Left lung (tissue), 10 donors: Measurements from ENCODE around the gene PCDHGA1. TPM values are rescaled to one million over a fixed set of nuclear protein-coding genes. Genes with fewer than 3 reads are reported as not detected.

Experiments
- ATAC-seq: fragments of 200-7000 bp; cut with Tn5 transposase; one replicate; pipeline ENCODE4 v1.9.1; 2020; ENCODE audit warnings: moderate library complexity
- DNase-seq, 4 donors: peaks; one replicate each; pipeline ENCODE4 v3.0.0-alpha.2; 2013 to 2020
- H3K27ac ChIP-seq, 2 donors: fragments of 200-600 bp; sonication (generic) in 1 of 2; one replicate each; pipeline versions ENCODE4 v1.5.0 to v1.8.0; 2020 to 2021
- H3K27me3 ChIP-seq, 2 donors: fragments of 200-600 bp; sonication (generic) in 1 of 2; one replicate each; pipeline versions ENCODE4 v1.5.0 to v1.8.0; 2020 to 2021
- H3K36me3 ChIP-seq, 2 donors: fragments of 200-600 bp; sonication (generic) in 1 of 2; one replicate each; pipeline versions ENCODE4 v1.5.0 to v1.8.0; 2020 to 2021
- H3K4me1 ChIP-seq, 2 donors: fragments of 200-600 bp; one replicate each; pipeline ENCODE4 v1.8.0; 2021
- H3K4me3 ChIP-seq, 2 donors: fragments of 200-600 bp; sonication (generic) in 1 of 2; one replicate each; pipeline versions ENCODE4 v1.5.0 to v1.8.0; 2020 to 2021; ENCODE audit warnings: mild to moderate bottlenecking in 1 of 2
- H3K9me3 ChIP-seq, 2 donors: fragments of 200-600 bp; sonication (generic) in 1 of 2; one replicate each; pipeline versions ENCODE4 v1.5.0 to v1.8.0; 2020 to 2021
- intact Hi-C, 2 donors: fragments of 100-400 bp; cut with DNase I; formaldehyde crosslinking; loops; one replicate each; pipeline versions ENCODE4 v1.11.2 to v1.14.2; 2022
- polyA plus RNA-seq, 6 donors: library from polyadenylated mRNA; unstranded; fragments of 120-200 nt; gene quantifications; one replicate each; pipeline ENCODE4 v1.2.1, GENCODE V29; 2013; ENCODE audit not compliant: insufficient read length in 6 of 6
- total RNA-seq, 2 donors: library from RNA; stranded (reverse); fragmentation: NEBNext Ultra II Directional; extraction: Animal tissue kit (Norgen Biotek cat#: 25700); gene quantifications; one replicate each; pipeline ENCODE4 v1.2.1, GENCODE V29; 2021
- TF ChIP-seq, protein P1 (sequence below), 2 donors: fragments of 200-600 bp; sonication (generic) in 1 of 2; IDR thresholded peaks; one replicate each; pipeline versions ENCODE4 v1.5.0 to v1.8.0; 2021; ENCODE audit warnings: antibody characterized with exemption in 2 of 2
- donor health status: DM: no; HTN: yes; CAD: no.
- donor health status: DM: no; HTN: no; CAD: no.

Gene PCDHGA1
- total and polyA plus RNA-seq, 8 donors: 0.38 to 1.1 (median 0.75) TPM

- TF ChIP-seq, protein P1, sequence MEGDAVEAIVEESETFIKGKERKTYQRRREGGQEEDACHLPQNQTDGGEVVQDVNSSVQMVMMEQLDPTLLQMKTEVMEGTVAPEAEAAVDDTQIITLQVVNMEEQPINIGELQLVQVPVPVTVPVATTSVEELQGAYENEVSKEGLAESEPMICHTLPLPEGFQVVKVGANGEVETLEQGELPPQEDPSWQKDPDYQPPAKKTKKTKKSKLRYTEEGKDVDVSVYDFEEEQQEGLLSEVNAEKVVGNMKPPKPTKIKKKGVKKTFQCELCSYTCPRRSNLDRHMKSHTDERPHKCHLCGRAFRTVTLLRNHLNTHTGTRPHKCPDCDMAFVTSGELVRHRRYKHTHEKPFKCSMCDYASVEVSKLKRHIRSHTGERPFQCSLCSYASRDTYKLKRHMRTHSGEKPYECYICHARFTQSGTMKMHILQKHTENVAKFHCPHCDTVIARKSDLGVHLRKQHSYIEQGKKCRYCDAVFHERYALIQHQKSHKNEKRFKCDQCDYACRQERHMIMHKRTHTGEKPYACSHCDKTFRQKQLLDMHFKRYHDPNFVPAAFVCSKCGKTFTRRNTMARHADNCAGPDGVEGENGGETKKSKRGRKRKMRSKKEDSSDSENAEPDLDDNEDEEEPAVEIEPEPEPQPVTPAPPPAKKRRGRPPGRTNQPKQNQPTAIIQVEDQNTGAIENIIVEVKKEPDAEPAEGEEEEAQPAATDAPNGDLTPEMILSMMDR (IDR thresholded peaks at IDR 0.05): no peak
- H3K4me1 ChIP-seq: peaks cover 5 to 10% of the 10 kb centered on the region in 2 donors
- ATAC-seq (no peak), DNase-seq (no peak)
- peak overlapping the region in 1 of 2 donors; percentile 13 for H3K4me3 ChIP-seq
- no peak overlapping the region for H3K27ac ChIP-seq
- intact Hi-C loops: no loop called here
- no peaks in the 10 kb centered on the region for H3K9me3 ChIP-seq
- peaks cover 0 to 17% of the 10 kb centered on the region in 2 donors for H3K36me3 ChIP-seq
- peaks cover 10 to 80% of the 10 kb centered on the region in 2 donors for H3K27me3 ChIP-seq
Measured at GRCh38 chr5:141485321-141486055, 155.2 kb downstream of the PCDHGA1 start.

DNA sequence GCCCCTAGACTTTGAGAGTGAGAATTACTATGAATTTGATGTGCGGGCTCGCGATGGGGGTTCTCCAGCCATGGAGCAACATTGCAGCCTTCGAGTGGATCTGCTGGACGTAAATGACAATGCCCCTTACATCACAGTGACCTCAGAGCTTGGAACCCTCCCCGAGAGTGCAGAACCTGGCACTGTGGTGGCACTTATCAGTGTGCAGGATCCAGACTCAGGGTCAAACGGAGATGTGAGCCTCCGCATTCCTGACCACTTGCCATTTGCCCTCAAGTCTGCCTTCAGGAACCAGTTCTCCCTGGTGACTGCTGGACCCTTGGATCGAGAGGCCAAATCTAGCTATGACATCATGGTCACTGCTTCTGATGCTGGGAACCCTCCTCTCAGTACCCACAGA, 155.8 kb downstream of the PCDHGA1 start:
- Histone ChIP-seq H3K4me1 (peaks cover 5 to 10% of the 10 kb centered on the region in 2 donors), H3K4me3 (no peak overlapping the region), H3K9me3 (no peaks in the 10 kb centered on the region), H3K27me3 (peaks cover 14 to 86% of the 10 kb centered on the region in 2 donors), H3K27ac (no peak overlapping the region), H3K36me3 (peaks cover 0 to 23% of the 10 kb centered on the region in 2 donors)
- intact Hi-C loops: no loop called here
- ATAC-seq (no peak), DNase-seq (no peak)
- TF ChIP-seq, protein P1 (IDR thresholded peaks at IDR 0.05): no peak

DNA sequence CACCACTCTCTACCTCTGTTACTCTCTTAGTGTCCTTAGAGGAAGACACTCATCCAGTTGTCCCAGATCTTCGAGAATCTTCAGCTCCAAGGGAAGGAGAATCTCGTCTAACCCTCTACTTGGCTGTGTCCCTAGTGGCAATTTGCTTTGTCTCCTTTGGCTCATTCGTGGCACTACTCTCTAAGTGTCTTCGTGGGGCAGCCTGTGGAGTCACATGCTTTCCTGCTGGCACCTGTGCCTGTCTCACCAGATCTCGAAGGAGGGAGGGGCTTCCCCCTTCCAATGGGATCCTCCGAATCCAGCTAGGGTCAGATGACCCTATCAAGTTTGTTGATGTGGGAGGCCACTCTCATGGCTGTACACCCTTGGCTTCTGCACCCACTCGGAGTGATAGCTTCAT, 156.8 kb downstream of the PCDHGA1 start:
- TF ChIP-seq, protein P1 (IDR thresholded peaks at IDR 0.05): no peak
- Histone ChIP-seq H3K36me3 (peaks cover 0 to 34% of the 10 kb centered on the region in 2 donors), H3K4me1 (peaks cover 6 to 17% of the 10 kb centered on the region in 2 donors), H3K27me3 (peaks cover 25 to 96% of the 10 kb centered on the region in 2 donors), H3K27ac (no peak overlapping the region), H3K4me3 (no peak overlapping the region), H3K9me3 (no peaks in the 10 kb centered on the region)
- ATAC-seq: no peak
- intact Hi-C loops: no loop called here
- no peak for DNase-seq

DNA sequence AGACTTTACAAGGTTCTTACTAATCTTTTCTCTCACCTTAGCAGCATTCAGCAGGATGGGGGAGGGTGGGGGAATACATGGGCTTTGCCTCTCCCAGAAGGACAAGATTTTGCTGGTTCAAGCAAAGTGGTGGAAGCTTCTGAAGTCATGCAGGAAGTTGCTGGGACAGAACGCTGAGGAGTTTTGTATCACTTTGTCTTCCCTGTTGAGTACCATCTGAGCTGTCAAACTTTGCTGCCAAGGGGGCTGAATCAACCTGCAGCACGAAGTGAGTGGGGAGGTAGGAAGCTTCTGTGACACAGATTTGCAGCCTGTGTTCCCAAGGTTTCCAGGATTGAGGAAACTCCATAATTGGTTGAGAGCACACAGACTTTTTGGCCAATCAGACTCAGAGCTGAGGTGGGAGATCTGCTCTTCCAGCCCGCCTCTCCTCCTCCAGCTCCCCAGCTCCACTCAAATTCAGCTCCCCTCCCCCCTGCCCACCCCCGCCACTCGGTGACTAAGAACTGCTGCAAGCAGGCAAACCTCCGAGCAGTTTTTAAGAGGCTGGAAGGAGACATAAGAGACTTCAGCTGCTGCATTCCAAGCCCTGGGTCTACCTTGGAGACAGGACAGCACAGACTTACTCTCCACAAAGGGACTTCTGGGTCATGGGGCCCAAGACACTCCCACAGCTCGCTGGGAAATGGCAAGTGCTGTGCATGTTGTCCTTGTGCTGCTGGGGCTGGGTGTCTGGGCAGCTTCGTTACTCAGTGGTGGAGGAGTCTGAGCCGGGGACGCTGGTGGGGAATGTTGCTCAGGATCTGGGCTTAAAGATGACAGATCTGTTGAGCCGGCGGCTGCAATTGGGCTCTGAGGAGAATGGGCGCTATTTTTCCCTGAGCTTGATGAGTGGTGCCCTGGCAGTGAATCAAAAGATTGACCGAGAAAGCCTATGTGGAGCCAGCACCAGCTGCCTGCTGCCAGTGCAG, 158.6 kb downstream of the PCDHGA1 start, which contains the start of gene PCDHGC5:
TSS of gene PCDHGC5 (plus strand) at position 491 of the 971 bp plus-strand sequence. CDS start at position 651, 160 bp downstream.
- peaks cover 0 to 35% of the 10 kb centered on the region in 2 donors for H3K36me3 ChIP-seq

More for the DNA sequence above, 158.6 kb downstream of the PCDHGA1 start, which contains the start of gene PCDHGC5:
- intact Hi-C loops: no loop called here
- TF ChIP-seq, protein P1 (IDR thresholded peaks at IDR 0.05): no peak
- Histone ChIP-seq H3K27ac (no peak within 1 kb of the TSS), H3K4me3 (no peak within 1 kb of the TSS), H3K9me3 (no peaks in the 10 kb centered on the region), H3K27me3 (peaks cover 25 to 99% of the 10 kb centered on the region in 2 donors), H3K4me1 (peaks cover 13 to 33% of the 10 kb centered on the region in 2 donors)
- ATAC-seq (peak; percentile 25), DNase-seq (peak in 1 of 4 donors; percentile 31)
